Measurements from ENCODE around the gene CREBBP. TPM values are rescaled to one million over a fixed set of nuclear protein-coding genes. Genes with fewer than 3 reads are reported as not detected.

The CREBBP gene
- polyA plus RNA-seq, 3 donors: 65.1 to 76.4 (median 66.5) TPM

- no peak for DNase-seq (ENCODE audit: low read depth in 3 of 3, low spot score in 2 of 3)
Observed at GRCh38 chr16:3690980-3691720, 189.4 kb downstream of the CREBBP start.

GRCh38 chr16:3690470-3690928 lies 190.0 kb downstream of the CREBBP start:
- DNase-seq (ENCODE audit: low read depth in 3 of 3, low spot score in 2 of 3): peak; percentile 61 to 68 (median 67)

- DNase-seq (ENCODE audit: low read depth in 3 of 3, low spot score in 2 of 3): no peak
Observed at GRCh38 chr16:3689731-3690130, 190.8 kb downstream of the CREBBP start.

GRCh38 chr16:3687792-3688191 lies 192.7 kb downstream of the CREBBP start:
- DNase-seq (ENCODE audit: low read depth in 3 of 3, low spot score in 2 of 3): no peak

- no peak for DNase-seq (ENCODE audit: low read depth in 3 of 3, low spot score in 2 of 3)
Observed at GRCh38 chr16:3687021-3687420, 193.5 kb downstream of the CREBBP start.

- DNase-seq (ENCODE audit: low read depth in 3 of 3, low spot score in 2 of 3): no peak
Observed at GRCh38 chr16:3681206-3681605, 199.3 kb downstream of the CREBBP start.

GRCh38 chr16:3677994-3678393 lies 202.5 kb downstream of the CREBBP start:
- no peak for DNase-seq (ENCODE audit: low read depth in 3 of 3, low spot score in 2 of 3)

- no peak for DNase-seq (ENCODE audit: low read depth in 3 of 3, low spot score in 2 of 3)
Observed at GRCh38 chr16:3675601-3676130, 204.8 kb downstream of the CREBBP start.

Other genes with a start within 250 kb of the CREBBP start
- gene DNASE1, start 226.0 kb downstream of the CREBBP start, polyA plus RNA-seq (ENCODE audit: insufficient read length in 3 of 3): 10 to 100 TPM; 24.0 to 28.3 (median 25.0) TPM
- gene TRAP1, start 163.2 kb downstream of the CREBBP start, polyA plus RNA-seq (ENCODE audit: insufficient read length in 3 of 3): 10 to 100 TPM; 89.3 to 99.5 (median 92.1) TPM
- 1 to 10 TPM; 7.0 to 8.4 (median 8.2) TPM for gene ADCY9, start 235.7 kb upstream of the CREBBP start, polyA plus RNA-seq (ENCODE audit: insufficient read length in 3 of 3)